Measurements from ENCODE around the gene HES6.

Gene HES6

DNA sequence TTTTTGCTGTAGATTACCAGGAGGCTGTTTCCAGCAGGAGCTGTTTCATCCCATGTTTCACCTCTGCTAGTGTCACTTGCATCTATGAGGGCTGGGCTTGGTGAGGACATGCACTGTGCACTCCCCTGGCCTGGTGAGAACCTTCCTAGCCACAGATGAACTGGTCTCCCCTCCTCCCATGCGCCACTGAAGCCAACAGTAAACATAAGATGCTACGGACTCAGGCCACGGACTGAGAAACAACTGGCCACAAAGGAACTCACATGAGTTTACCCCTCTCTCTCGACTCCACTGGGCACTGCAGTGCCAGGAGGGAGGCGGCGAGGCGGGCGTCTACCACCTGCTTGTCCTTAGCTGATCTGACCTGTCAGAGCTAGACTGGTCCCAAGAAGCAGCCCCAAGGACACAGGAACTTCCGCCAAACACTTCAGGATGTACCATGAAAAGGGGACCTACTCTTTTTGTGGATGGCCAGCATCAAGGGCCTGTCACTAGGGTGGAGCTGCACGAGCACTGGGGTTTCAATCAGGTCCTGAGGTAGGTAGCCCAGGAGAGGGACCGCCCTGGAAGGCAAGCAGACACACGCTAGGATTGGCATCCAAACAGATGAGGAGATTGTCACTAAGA is 22.8 kb upstream of the HES6 start:
- DNase-seq (ENCODE audit: extremely low read depth, low read depth): no peak
- TF ChIP-seq, protein P1, sequence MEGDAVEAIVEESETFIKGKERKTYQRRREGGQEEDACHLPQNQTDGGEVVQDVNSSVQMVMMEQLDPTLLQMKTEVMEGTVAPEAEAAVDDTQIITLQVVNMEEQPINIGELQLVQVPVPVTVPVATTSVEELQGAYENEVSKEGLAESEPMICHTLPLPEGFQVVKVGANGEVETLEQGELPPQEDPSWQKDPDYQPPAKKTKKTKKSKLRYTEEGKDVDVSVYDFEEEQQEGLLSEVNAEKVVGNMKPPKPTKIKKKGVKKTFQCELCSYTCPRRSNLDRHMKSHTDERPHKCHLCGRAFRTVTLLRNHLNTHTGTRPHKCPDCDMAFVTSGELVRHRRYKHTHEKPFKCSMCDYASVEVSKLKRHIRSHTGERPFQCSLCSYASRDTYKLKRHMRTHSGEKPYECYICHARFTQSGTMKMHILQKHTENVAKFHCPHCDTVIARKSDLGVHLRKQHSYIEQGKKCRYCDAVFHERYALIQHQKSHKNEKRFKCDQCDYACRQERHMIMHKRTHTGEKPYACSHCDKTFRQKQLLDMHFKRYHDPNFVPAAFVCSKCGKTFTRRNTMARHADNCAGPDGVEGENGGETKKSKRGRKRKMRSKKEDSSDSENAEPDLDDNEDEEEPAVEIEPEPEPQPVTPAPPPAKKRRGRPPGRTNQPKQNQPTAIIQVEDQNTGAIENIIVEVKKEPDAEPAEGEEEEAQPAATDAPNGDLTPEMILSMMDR (IDR thresholded peaks at IDR 0.05; ENCODE audit: low read depth, low read length): no peak

DNA sequence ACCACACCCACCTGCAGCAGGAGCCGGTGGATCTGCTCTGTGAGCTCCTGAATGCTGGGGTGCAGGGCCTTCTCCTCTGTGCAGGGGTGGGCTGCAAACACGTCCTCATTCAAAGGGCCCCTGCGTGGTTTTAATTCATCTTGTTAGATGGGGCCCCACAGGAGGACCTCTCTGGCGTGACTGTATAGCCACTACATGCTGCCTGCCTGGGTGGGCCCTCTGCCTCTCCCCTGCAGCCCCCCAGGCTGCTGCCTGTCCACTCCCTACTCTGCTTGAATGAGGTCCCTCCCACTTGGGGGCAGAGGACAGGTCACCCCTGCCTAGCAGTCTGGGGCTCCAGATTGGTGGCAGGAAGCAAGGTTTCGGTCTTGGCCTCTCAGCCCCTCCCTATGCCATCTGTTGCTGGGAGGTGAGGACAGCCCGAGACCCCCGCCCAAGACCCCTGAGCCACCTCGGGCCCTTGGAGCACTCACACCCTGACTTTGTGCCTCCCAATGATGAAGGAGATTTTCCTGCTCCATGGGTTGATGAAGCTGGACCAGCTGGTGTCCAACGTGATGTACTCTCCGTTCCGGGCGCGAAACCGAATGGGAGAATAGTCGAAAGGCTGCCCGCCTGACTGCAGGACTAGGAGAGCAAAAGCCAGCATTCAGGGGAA is 22.0 kb upstream of the HES6 start:
- no peak for DNase-seq (ENCODE audit: extremely low read depth, low read depth)
- TF ChIP-seq, protein P1 (IDR thresholded peaks at IDR 0.05; ENCODE audit: low read depth, low read length): no peak

DNA sequence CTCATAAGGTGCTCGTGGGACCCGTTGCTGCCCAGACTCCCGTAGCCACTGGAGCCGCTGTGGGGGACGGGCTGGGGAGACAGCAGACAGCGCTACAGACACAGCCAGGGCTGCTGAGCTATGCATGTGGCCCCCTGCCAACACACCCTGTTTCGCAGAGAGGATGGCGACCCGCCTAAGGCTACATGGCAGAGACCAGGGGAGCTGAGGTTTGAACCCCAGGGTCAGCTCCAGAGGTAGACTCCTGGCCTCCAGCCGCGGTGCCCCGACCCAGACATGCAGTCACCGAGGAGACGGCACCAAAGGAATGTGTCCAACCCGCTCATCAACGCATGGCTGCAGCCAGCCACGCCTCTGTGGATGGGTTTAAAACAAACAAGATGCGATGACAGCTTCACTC is 21.0 kb upstream of the HES6 start:
- TF ChIP-seq, protein P1 (IDR thresholded peaks at IDR 0.05; ENCODE audit: low read depth, low read length): no peak
- no peak for DNase-seq (ENCODE audit: extremely low read depth, low read depth)

DNA sequence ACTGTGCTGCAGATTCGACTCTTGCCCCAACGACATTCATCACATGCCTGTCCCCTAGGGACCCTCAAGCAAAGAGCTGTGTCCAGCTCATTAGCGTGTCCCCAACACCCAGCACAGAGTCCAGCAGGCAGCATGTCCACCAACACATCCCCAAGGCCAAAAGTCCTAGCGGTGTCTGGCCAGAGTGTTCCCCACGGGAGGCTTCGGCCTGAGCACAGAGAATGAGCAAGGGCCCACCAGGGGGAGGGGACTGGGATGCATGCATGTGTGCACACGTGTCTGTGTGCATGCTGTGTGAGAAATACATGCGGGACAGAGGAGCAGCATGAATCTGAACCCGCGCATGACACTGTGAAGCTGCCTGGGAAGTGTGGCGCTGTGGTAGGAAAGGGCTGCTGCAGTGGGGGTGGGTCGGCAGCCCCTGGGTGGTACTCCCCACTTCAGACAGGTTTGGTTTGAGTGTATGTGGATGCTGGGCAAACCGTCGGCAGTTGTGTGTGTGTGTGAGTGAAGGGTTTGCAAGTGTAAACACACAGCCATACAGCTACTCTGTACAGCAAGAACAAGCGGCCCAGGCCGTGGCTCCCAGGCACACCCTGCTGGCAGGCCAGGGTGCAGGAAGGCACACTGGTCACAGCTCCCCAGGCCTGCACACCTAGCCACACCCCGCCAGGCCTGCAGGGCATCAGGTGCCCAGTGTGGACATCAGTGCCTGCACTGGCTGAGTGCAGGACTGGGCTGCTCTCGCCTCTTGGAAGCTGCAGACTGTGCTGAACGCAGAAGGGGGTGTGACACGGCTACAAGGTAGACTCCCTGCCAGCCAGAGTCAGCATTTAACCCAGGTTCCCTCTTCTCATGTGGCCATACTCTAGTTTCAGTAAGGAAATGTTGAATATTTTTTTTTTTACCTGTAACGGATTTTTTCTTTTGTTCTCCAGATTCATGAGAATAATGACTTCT is 19.5 kb upstream of the HES6 start:
- TF ChIP-seq, protein P1 (IDR thresholded peaks at IDR 0.05; ENCODE audit: low read depth, low read length): no peak; the same call in 1 of the 2 replicates

DNA sequence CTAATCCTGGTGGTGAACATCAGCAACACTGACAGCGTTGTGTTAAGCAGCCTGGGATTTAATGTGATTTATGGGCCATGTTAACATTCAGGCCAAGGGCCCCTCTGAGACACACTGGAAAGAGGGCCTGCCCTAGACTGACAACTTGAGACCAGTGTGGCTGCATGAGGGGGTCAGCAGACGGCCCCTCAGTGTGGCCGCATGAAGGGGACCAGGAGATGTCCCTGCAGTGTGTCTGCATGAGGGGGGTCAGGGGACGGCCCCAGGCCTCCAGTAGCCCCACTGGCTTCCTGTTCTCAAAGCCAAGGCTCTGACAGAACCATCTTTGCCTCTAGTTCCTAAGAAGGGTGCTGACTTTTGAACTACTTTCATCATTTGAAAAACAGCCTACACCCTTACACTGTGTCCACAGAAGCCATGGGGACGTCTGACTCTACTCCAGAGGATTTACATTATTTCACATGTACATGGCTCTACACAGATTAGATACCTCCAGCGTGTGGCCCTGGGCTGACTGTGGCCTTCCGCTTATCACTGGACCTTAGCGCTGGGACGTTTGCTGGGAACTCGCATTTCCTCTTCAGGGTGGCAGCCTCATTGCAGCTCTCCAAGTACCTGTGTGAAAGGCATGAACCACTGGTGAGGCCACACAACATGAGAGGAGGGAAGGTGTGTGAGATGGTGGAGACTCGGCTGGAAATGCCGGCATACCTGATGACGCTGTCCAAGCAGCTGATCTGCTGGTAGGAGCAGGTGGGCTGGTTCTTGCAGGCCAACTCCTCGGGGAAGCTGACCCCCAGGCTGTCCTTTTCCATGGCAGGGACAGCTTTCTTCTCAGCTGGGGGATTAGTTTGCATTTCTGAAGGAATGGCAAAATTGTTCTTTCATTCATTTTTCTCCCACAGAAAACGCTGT is 18.2 kb upstream of the HES6 start:
- TF ChIP-seq, protein P1 (IDR thresholded peaks at IDR 0.05; ENCODE audit: low read depth, low read length): no peak
- no peak for DNase-seq (ENCODE audit: extremely low read depth, low read depth)

More for the DNA sequence above, 19.5 kb upstream of the HES6 start:
- no peak for DNase-seq (ENCODE audit: extremely low read depth, low read depth)

DNA sequence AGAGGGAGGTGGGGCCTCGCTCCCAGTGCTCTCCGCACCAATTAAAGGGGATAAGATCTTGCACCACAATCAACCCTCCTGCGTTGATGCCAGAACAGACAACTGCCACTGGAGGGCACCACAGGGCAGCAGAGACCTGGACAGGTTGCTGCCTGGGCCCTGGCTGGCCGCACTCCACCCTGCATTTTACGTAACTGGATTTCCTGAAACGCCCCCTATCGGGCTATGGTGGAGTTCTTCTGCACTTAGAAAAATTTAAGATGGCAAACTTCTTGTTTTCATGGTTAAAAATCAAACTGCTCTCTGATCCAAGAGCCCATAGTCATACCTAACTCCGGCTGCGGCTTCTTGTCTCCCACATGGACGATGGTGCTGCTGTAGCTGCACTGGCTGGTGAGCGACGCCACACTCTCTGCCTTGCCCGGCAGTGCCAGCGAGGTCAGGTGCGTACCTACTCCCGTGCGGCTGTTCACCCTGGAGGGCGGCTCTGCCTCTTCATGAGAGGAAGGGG is 16.8 kb upstream of the HES6 start:
- DNase-seq (ENCODE audit: extremely low read depth, low read depth): no peak
- TF ChIP-seq, protein P1 (IDR thresholded peaks at IDR 0.05; ENCODE audit: low read depth, low read length): peak; percentile 54
